Measurements from ENCODE around the gene ASPM.

DNA sequence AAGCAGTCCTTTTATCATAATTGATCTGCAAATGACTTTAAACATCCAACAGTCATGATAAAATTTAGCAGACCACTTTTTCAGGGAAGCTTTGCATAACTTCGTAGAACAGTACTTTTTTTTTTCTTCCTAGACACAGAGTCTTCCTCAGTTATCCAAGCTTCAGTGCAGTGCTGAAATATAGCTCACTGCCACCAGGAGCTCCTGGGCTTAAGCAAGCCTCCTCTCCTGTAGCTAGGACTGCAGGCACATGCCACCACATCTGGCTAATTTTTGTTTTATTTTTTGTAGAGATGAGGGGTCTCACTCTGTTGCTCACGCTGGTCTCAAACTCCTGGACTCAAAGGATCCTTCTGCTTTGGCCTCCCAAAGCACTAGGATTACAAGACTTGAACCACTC, 83.3 kb downstream of the ASPM start:
- TF ChIP-seq, protein P1, sequence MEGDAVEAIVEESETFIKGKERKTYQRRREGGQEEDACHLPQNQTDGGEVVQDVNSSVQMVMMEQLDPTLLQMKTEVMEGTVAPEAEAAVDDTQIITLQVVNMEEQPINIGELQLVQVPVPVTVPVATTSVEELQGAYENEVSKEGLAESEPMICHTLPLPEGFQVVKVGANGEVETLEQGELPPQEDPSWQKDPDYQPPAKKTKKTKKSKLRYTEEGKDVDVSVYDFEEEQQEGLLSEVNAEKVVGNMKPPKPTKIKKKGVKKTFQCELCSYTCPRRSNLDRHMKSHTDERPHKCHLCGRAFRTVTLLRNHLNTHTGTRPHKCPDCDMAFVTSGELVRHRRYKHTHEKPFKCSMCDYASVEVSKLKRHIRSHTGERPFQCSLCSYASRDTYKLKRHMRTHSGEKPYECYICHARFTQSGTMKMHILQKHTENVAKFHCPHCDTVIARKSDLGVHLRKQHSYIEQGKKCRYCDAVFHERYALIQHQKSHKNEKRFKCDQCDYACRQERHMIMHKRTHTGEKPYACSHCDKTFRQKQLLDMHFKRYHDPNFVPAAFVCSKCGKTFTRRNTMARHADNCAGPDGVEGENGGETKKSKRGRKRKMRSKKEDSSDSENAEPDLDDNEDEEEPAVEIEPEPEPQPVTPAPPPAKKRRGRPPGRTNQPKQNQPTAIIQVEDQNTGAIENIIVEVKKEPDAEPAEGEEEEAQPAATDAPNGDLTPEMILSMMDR (IDR thresholded peaks at IDR 0.05): no peak
- TF ChIP-seq JUNB (IDR thresholded peaks at IDR 0.05) (no peak), POLR2A (IDR thresholded peaks at IDR 0.05; ENCODE audit: low read length) (no peak), CEBPB (IDR thresholded peaks at IDR 0.05) (no peak)
